Measurements from ENCODE around the gene KIAA0319L. TPM values are rescaled to one million over a fixed set of nuclear protein-coding genes. Genes with fewer than 3 reads are reported as not detected.

KIAA0319L gene
- total RNA-seq, 2 experiments from 2014 or later = 26.5 to 28.1 TPM

DNA sequence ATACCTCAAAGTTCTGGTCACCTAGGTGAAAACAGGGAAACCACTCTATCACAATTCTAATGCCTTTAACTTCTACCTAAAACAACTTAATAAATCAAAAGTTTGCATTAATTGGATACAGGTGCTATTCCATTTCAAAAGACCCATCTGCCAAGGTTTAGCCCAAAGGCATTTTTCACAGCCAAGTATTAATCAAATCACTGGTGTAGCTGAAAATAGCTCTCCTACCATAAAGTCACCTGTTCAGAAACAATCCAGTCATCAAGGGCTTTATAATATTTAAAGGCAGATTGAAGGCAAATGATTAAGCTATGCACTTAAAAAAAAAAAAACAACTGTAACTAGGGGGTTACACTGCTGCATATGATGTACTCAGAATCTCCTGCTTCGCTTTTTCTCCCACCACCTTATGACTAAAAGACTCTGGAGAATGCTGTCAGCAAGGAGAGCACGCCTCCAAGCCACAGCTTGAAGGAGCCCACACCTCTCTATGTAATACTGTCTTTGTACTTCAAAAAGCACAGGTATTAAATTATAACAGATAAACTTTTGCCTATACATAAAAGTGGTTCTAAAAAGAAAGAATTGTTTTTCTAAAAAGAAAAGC lies 20.5 kb downstream of the KIAA0319L start:
- intact Hi-C loops (cut with DNase I, micrococcal nuclease) = no loop called here
- H3K4me3 Mint-ChIP-seq = no peak overlapping the region
- ATAC-seq = peak; percentile 68

DNA sequence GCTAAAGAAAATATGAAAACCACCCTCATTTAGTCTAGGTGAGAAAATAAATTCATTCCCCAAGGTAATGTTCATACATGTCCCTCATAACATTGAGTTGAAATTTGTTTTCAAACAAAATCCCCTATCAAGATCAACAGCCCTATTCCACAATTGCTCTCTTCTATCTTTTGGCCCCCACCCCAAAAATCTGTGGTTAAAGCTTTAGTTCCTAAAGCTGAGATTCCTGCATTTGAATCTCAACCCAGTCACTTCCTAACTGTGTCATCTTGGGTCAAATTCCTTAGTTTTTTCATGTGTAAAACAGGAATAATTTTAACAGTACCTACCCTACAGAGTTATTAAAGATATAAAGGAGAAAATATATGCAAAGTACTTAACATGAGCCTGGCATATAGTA lies 22.0 kb downstream of the KIAA0319L start:
- ATAC-seq = no peak
- CTCF ChIA-PET = interaction anchor here (1.0 to 2.4 kb wide), 5 partner anchors 17 to 237 kb away, joined by 3 to 16 read pairs (median 6); no protein-coding TSS in a partner anchor
- Mint-ChIP-seq H3K4me3 (no peak overlapping the region), H3K9me3 (ENCODE audit: low read depth) (peaks cover 4% of the 10 kb centered on the region), H3K36me3 (ENCODE audit: low read depth) (peaks cover 25% of the 10 kb centered on the region), H3K27ac (no peak overlapping the region), H3K27me3 (no peaks in the 10 kb centered on the region), H3K4me1 (peaks cover 59% of the 10 kb centered on the region)
- DNase-seq = no peak
- intact Hi-C loops (cut with DNase I, micrococcal nuclease) = no loop called here
- POLR2A ChIA-PET = interaction anchor here (1.6 kb wide), 1 partner anchor 29 kb away, joined by 3 read pairs; no protein-coding TSS in a partner anchor

More for the DNA sequence above, 20.5 kb downstream of the KIAA0319L start:
- DNase-seq = peak; percentile 51
- peaks cover 18% of the 10 kb centered on the region for H3K36me3 Mint-ChIP-seq (ENCODE audit: low read depth)
- peaks cover 71% of the 10 kb centered on the region for H3K4me1 Mint-ChIP-seq
- H3K9me3 Mint-ChIP-seq (ENCODE audit: low read depth) = no peaks in the 10 kb centered on the region
- ChIA-PET CTCF (interaction anchor here (0.6 to 2.4 kb wide), 12 partner anchors 12 to 1951 kb away, joined by 3 to 16 read pairs (median 3); no protein-coding TSS in a partner anchor), POLR2A (interaction anchor here (0.5 to 1.6 kb wide), 6 partner anchors 11 to 280 kb away, joined by 3 to 13 read pairs (median 4); no protein-coding TSS in a partner anchor)
- no peaks in the 10 kb centered on the region for H3K27me3 Mint-ChIP-seq
- peak overlapping the region; percentile 25 for H3K27ac Mint-ChIP-seq

DNA sequence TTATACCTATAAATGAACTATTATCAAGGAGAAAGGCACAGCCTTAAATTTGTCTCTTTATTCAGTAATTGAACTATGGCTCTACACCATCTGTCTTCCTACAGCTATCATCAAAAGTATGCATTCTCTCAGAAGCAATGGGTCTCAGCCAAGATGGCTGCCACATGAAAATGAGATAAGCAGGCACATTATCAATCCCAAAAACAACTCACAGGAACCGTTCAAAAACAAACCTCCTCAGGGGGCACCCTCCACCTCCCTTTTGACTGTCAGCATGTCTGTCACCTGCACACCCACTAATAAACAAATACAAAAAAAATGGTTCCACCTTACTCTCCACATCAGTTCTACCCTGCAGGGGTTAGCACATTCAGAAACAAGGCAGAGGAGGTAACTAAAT lies 23.6 kb downstream of the KIAA0319L start:
- ATAC-seq (no peak), DNase-seq (no peak)
- Mint-ChIP-seq H3K36me3 (ENCODE audit: low read depth) (peaks cover 28% of the 10 kb centered on the region), H3K27ac (no peak overlapping the region), H3K9me3 (ENCODE audit: low read depth) (peaks cover 7% of the 10 kb centered on the region), H3K4me3 (no peak overlapping the region), H3K4me1 (peaks cover 42% of the 10 kb centered on the region), H3K27me3 (no peaks in the 10 kb centered on the region)
- ChIA-PET POLR2A (interaction anchor here (0.7 kb wide), 1 partner anchor 34 kb away, joined by 3 read pairs; no protein-coding TSS in a partner anchor), CTCF (interaction anchor here (0.9 to 2.6 kb wide), 3 partner anchors 8 to 82 kb away, joined by 3 to 14 read pairs (median 6); no protein-coding TSS in a partner anchor)
- intact Hi-C loops (cut with DNase I, micrococcal nuclease) = no loop called here

DNA sequence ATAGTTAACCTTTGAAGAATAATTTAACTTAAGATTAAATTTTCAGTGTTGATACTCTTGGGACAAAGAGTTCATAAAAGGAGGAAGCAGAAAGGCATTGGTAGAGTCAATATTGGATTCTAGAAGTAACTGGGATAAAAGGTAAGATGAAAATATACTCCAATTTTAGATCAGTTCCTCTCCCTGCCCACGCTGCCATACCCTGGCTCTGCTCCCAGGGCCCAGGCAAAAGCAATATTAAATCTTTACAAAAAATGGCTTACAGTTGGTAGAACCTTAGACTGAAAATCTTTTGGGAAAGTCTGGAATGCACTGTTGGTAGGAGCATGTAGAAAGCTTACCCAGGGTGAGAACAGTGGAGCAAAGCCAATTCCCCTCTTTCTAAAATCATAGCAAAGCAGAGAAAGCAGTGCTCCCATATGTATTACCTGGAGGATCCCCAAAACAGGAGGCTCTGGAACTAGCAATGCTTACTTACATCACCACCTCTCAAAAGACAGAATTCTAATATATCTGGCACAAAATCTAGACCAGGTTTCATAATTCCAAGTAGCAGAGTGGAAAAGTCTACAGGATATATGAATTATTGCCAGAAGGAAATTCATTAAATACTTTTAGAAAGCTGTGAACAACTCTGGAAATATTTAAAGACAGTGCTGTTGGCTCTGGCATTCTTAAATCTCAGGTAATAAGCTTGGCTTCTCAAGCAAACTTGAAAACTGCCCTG lies 24.5 kb downstream of the KIAA0319L start:
- Mint-ChIP-seq H3K9me3 (ENCODE audit: low read depth) (peaks cover 11% of the 10 kb centered on the region), H3K36me3 (ENCODE audit: low read depth) (peaks cover 33% of the 10 kb centered on the region), H3K4me1 (peaks cover 34% of the 10 kb centered on the region), H3K4me3 (no peak overlapping the region), H3K27ac (no peak overlapping the region), H3K27me3 (no peaks in the 10 kb centered on the region)
- ChIA-PET POLR2A (interaction anchor here (0.6 kb wide), 1 partner anchor 22 kb away, joined by 9 read pairs; no protein-coding TSS in a partner anchor), CTCF (interaction anchor here (0.6 to 2.6 kb wide), 6 partner anchors 9 to 260 kb away, joined by 3 to 14 read pairs (median 4); no protein-coding TSS in a partner anchor)
- intact Hi-C loops (cut with DNase I, micrococcal nuclease) = no loop called here
- ATAC-seq = no peak
- no peak for DNase-seq

DNA sequence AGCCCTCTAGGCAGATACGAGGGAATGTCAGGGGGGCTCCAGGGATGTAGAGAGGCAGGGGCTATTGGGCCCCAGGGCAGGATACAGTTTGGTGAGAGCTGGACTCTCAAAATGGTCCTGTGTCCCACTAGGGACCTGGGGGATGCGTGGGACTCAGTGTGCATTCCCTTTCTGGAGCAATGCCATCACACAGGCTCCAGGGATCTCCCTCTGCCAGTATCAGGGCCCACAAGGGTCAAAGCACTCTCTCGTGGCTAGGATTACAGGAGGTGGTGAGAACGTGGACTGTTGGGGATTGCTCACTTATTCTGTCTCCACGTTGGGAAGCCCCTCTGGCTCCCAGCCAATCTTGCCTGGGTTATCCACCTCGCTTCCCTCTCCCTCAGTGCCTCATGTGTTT lies 25.8 kb downstream of the KIAA0319L start:
- peaks cover 39% of the 10 kb centered on the region for H3K36me3 Mint-ChIP-seq (ENCODE audit: low read depth)
- intact Hi-C loops (cut with DNase I, micrococcal nuclease) = no loop called here
- H3K9me3 Mint-ChIP-seq (ENCODE audit: low read depth) = peaks cover 14% of the 10 kb centered on the region
- no peak overlapping the region for H3K4me3 Mint-ChIP-seq
- DNase-seq (no peak), ATAC-seq (no peak)
- H3K27me3 Mint-ChIP-seq = no peaks in the 10 kb centered on the region
- ChIA-PET POLR2A (no interaction called here), CTCF (interaction anchor here (1.8 kb wide), 1 partner anchor 15 kb away, joined by 4 read pairs; no protein-coding TSS in a partner anchor)
- no peak overlapping the region for H3K27ac Mint-ChIP-seq
- H3K4me1 Mint-ChIP-seq = peaks cover 21% of the 10 kb centered on the region

DNA sequence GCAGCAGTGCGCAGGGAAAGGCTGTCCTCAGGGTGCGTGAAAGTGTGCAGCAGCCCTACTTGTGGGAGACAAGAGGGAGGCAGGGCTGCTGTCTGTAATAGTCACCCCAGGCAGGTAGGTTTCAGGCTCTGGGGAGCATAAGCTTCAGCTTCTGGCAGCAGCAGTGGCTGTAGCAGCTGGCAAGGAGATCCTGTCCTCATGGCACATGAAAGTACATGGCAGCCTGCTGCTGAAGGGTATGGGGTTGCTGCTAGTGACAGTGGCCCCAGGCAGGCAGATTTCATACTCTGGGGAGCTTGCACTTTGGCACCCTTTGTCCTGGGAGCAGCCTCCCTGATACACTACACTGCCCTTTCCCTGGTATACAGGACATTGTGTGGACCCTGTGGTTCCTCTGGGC lies 26.3 kb downstream of the KIAA0319L start:
- H3K36me3 Mint-ChIP-seq (ENCODE audit: low read depth) = peaks cover 39% of the 10 kb centered on the region
- ATAC-seq (no peak), DNase-seq (no peak)
- no peaks in the 10 kb centered on the region for H3K27me3 Mint-ChIP-seq
- CTCF ChIA-PET = no interaction called here
- no peak overlapping the region for H3K4me3 Mint-ChIP-seq
- peaks cover 17% of the 10 kb centered on the region for H3K4me1 Mint-ChIP-seq
- intact Hi-C loops (cut with DNase I, micrococcal nuclease) = no loop called here
- H3K9me3 Mint-ChIP-seq (ENCODE audit: low read depth) = peaks cover 14% of the 10 kb centered on the region
- no peak overlapping the region for H3K27ac Mint-ChIP-seq
- POLR2A ChIA-PET = no interaction called here

DNA sequence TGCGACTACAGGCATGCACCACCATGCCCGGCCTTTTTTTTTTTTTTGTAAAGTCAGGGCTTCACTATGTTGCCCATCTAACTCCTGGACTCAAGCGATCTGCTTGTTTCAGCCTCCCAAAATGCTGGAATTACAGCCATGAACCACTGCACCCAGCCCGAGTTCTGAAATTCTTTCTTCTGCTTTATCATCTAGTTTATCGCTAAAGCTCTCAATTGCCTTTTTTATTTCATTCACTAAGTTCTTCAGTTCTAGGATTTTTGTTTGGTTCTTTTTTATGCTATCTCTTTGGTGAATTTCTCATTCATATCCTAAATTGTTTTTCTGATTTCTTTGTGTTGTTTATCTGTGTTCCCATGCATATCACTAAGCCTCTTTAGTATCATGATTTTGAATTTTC lies 27.0 kb downstream of the KIAA0319L start:
- Mint-ChIP-seq H3K36me3 (ENCODE audit: low read depth) (peaks cover 39% of the 10 kb centered on the region), H3K4me3 (no peak overlapping the region), H3K27me3 (no peaks in the 10 kb centered on the region), H3K27ac (no peak overlapping the region), H3K9me3 (ENCODE audit: low read depth) (peaks cover 14% of the 10 kb centered on the region), H3K4me1 (peaks cover 10% of the 10 kb centered on the region)
- ATAC-seq (no peak), DNase-seq (no peak)
- intact Hi-C loops (cut with DNase I, micrococcal nuclease) = no loop called here
- ChIA-PET POLR2A (no interaction called here), CTCF (no interaction called here)

DNA sequence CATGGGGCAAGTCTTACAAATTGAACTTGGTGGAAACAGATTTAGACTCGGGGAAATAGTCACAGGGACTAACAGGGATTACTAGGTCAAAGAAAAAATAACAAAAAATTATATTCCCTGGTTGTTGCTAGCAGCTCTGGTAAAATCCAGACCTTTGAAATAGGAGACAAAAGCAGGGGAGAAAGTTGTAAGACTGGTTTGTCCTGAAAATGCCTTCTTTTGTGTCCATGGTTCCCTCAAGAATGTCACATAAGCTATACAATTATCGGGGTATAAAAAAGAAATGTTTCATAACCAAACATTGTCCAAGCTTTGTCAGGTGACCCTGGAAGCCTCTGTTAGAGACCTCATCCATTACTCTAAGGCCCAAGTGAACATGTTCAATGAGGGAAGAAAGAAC lies 33.1 kb downstream of the KIAA0319L start:
- Mint-ChIP-seq H3K9me3 (ENCODE audit: low read depth) (peaks cover 14% of the 10 kb centered on the region), H3K36me3 (ENCODE audit: low read depth) (peaks cover 21% of the 10 kb centered on the region), H3K4me3 (no peak overlapping the region), H3K4me1 (peaks cover 15% of the 10 kb centered on the region), H3K27me3 (no peaks in the 10 kb centered on the region), H3K27ac (no peak overlapping the region)
- POLR2A ChIA-PET = no interaction called here
- no peak for ATAC-seq
- CTCF ChIA-PET = interaction anchor here (0.8 to 1.5 kb wide), 3 partner anchors 10 to 283 kb away, joined by 3 to 6 read pairs (median 4); no protein-coding TSS in a partner anchor
- DNase-seq = no peak
- intact Hi-C loops (cut with DNase I, micrococcal nuclease) = no loop called here

DNA sequence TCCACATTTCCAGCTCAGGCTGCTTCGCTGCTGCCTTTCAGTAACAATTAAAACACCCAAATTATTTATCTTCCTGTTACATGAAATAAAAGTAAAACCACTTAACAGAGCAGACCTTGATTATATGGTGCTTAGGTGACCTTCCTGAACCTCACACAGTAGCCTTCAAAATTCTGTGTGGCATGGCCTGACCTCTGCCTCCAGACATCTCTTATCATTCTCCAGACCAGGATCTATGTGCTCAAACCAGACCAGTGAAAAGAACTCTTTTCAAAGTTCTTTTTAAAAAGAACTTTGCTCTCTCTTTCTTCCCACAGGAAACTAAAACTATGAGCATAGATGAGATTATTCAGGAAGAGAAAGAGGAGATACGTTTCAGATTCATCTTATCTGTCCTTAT lies 37.8 kb downstream of the KIAA0319L start:
- peaks cover 32% of the 10 kb centered on the region for H3K4me1 Mint-ChIP-seq
- POLR2A ChIA-PET = no interaction called here
- peaks cover 31% of the 10 kb centered on the region for H3K9me3 Mint-ChIP-seq (ENCODE audit: low read depth)
- H3K27ac Mint-ChIP-seq = peak overlapping the region; percentile 32
- no peaks in the 10 kb centered on the region for H3K27me3 Mint-ChIP-seq
- no peak for DNase-seq
- CTCF ChIA-PET = interaction anchor here (2.4 kb wide), 1 partner anchor 16 kb away, joined by 6 read pairs; no protein-coding TSS in a partner anchor
- H3K36me3 Mint-ChIP-seq (ENCODE audit: low read depth) = peaks cover 36% of the 10 kb centered on the region
- ATAC-seq = no peak
- no peak overlapping the region for H3K4me3 Mint-ChIP-seq
- intact Hi-C loops (cut with DNase I, micrococcal nuclease) = no loop called here

DNA sequence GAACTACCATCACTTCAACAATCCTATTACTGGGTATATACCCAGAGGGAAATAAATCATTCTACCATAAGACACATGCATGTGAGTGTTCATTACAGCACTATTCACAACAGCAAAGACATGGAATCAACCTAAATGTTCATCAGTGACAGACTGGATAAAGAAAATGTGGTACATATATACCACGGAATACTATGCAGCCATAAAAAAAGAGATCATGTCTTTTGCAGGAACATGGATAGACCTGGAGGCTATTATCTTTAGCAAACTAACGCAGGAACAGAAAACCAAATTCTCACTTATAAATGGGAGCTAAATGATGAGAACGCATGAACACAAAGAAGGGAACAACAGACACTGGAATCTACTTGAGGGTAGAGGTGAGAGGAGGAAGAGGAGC lies 39.0 kb downstream of the KIAA0319L start:
- Mint-ChIP-seq H3K4me1 (peaks cover 29% of the 10 kb centered on the region), H3K36me3 (ENCODE audit: low read depth) (peaks cover 32% of the 10 kb centered on the region), H3K27ac (no peak overlapping the region), H3K9me3 (ENCODE audit: low read depth) (peaks cover 31% of the 10 kb centered on the region), H3K27me3 (no peaks in the 10 kb centered on the region), H3K4me3 (no peak overlapping the region)
- ChIA-PET POLR2A (no interaction called here), CTCF (interaction anchor here (0.6 to 2.4 kb wide), 4 partner anchors 16 to 999 kb away, joined by 3 to 6 read pairs (median 4); no protein-coding TSS in a partner anchor)
- DNase-seq (no peak), ATAC-seq (no peak)
- intact Hi-C loops (cut with DNase I, micrococcal nuclease) = no loop called here

DNA sequence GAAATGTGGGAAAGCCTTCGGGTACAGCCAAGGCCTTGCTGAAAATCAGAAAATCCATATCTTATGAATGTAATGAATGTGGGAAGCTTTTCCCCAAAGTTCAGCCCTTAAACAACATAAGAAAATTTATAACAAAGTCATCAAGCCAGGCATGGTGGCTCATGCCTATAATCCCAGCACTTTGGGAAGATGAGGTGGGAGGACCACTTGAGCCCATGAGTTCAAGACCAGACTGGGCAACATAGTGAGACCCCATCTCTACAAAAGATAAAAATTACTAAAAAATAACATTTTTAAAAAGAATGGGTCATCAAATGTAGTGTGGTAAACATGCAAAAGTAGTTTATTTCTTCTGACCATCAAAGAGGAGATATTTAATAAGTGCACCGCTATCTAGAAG lies 45.9 kb downstream of the KIAA0319L start:
- POLR2A ChIA-PET = interaction anchor here (0.7 kb wide), 1 partner anchor 22 kb away, joined by 9 read pairs; no protein-coding TSS in a partner anchor
- CTCF ChIA-PET = interaction anchor here (0.7 to 1.5 kb wide), 4 partner anchors 9 to 288 kb away, joined by 3 to 4 read pairs (median 3); no protein-coding TSS in a partner anchor
- H3K36me3 Mint-ChIP-seq (ENCODE audit: low read depth) = peaks cover 27% of the 10 kb centered on the region
- H3K9me3 Mint-ChIP-seq (ENCODE audit: low read depth) = peaks cover 17% of the 10 kb centered on the region
- H3K4me1 Mint-ChIP-seq = peaks cover 50% of the 10 kb centered on the region
- ATAC-seq (no peak), DNase-seq (no peak)
- no peak overlapping the region for H3K4me3 Mint-ChIP-seq
- intact Hi-C loops (cut with DNase I, micrococcal nuclease) = no loop called here
- H3K27me3 Mint-ChIP-seq = no peaks in the 10 kb centered on the region
- H3K27ac Mint-ChIP-seq = no peak overlapping the region
